PFSK-1 (cell line): ENCODE measurements around the gene ACTR2.

ENCODE experiments used
- POLR2AphosphoS5 ChIP-seq: IDR thresholded peaks from 2 replicates; pipeline ENCODE4 v1.6.1; 2012; ENCODE audit warnings: low read depth, mild to moderate bottlenecking, control low read depth, low read length, moderate library complexity
- SIN3A ChIP-seq: IDR thresholded peaks from 2 replicates; pipeline ENCODE4 v1.6.1; 2012; ENCODE audit warnings: mild to moderate bottlenecking, low read length, moderate library complexity, borderline replicate concordance; ENCODE audit not compliant: insufficient read depth

GRCh38 chr2:65282477-65283053 lies 54.9 kb downstream of the ACTR2 start:
- TF ChIP-seq POLR2AphosphoS5 (no peak), SIN3A (no peak)
